Colonic mucosa (tissue), 4 donors: ENCODE data around the gene ASCL2. TPM values are rescaled to one million over a fixed set of nuclear protein-coding genes. Genes with fewer than 3 reads are reported as not detected.

Source experiments
- DNase-seq: peaks from one replicate; pipeline ENCODE4 v3.0.0-alpha.2; 2020
- H3K27ac ChIP-seq: fragments of 200-600 bp; one replicate; pipeline ENCODE4 v1.8.0; 2021
- H3K27me3 ChIP-seq: fragments of 200-600 bp; one replicate; pipeline ENCODE4 v1.8.0; 2021
- H3K36me3 ChIP-seq: fragments of 200-600 bp; one replicate; pipeline ENCODE4 v1.8.0; 2021
- H3K4me1 ChIP-seq: fragments of 200-600 bp; one replicate; pipeline ENCODE4 v1.8.0; 2021; ENCODE audit warnings: mild to moderate bottlenecking
- H3K4me3 ChIP-seq: fragments of 200-600 bp; one replicate; pipeline ENCODE4 v1.8.0; 2021
- H3K9ac ChIP-seq, 2 donors: one replicate each; pipeline ENCODE4 v1.7.0; 2013; ENCODE audit warnings: control low read depth in 2 of 2, low read depth in 2 of 2, low read length in 2 of 2
- H3K9me3 ChIP-seq: fragments of 200-600 bp; one replicate; pipeline ENCODE4 v1.8.0; 2021
- intact Hi-C: fragments of 100-400 bp; cut with DNase I; formaldehyde crosslinking; loops from one replicate; pipeline ENCODE4 v1.14.1; 2022
- total RNA-seq, 2 donors: library from RNA; stranded (reverse); fragmentation: NEBNext Ultra II Directional in 1 of 2; extraction: Animal tissue kit (Norgen Biotek cat#: 25700) in 1 of 2; gene quantifications; one replicate each; pipeline ENCODE4 v1.2.1, GENCODE V29; 2021
- TF ChIP-seq, protein P1 (sequence below): fragments of 200-600 bp; IDR thresholded peaks from one replicate; pipeline ENCODE4 v1.8.0; 2022; ENCODE audit warnings: antibody characterized with exemption, mild to moderate bottlenecking
- donor health status: healthy.
- donor health status: DM: no; HTN: no; CAD: no.
- donor health status: DM: no; HTN: no; CAD: no.

ASCL2 gene
- total RNA-seq, 2 donors from 2014 or later: 4.8 to 16.4 TPM

DNA sequence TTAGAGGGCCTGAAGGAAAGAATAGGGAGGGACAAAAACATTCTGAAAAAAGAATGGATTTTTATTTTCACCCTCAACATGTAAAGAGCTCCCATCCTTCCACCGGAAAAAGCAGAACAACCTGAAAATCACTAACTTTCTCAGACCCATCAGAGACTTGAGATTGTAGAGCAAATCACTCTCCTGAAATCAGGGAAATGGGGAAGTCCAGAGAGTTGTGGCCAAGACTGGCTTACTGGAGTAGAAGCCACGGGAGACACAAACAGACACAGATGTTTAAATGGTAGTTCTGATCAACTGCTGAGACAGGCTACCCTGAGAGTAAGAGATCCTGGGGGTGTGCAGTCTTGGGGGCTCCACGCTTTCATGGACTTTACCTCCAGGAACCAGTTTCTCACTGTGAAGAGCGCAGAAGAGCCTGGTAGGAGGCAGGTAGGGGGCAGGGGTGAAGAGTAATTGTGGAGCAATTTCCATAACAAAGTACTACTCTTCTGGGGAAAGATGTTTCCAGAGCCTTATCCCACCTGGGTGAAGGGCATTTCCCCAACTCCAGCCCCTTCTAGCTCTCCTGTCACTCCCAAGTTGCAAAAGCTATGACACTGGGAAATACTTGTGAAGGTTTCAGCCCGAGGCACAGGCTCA lies 47.1 kb downstream of the ASCL2 start:
- H3K36me3 ChIP-seq: no peaks in the 10 kb centered on the region
- intact Hi-C loops: no loop called here
- TF ChIP-seq, protein P1, sequence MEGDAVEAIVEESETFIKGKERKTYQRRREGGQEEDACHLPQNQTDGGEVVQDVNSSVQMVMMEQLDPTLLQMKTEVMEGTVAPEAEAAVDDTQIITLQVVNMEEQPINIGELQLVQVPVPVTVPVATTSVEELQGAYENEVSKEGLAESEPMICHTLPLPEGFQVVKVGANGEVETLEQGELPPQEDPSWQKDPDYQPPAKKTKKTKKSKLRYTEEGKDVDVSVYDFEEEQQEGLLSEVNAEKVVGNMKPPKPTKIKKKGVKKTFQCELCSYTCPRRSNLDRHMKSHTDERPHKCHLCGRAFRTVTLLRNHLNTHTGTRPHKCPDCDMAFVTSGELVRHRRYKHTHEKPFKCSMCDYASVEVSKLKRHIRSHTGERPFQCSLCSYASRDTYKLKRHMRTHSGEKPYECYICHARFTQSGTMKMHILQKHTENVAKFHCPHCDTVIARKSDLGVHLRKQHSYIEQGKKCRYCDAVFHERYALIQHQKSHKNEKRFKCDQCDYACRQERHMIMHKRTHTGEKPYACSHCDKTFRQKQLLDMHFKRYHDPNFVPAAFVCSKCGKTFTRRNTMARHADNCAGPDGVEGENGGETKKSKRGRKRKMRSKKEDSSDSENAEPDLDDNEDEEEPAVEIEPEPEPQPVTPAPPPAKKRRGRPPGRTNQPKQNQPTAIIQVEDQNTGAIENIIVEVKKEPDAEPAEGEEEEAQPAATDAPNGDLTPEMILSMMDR: no peak
- H3K9me3 ChIP-seq: no peaks in the 10 kb centered on the region
- H3K27me3 ChIP-seq: no peaks in the 10 kb centered on the region
- H3K27ac ChIP-seq: no peak overlapping the region
- H3K4me1 ChIP-seq: no peaks in the 10 kb centered on the region
- DNase-seq: no peak
- H3K4me3 ChIP-seq: no peak overlapping the region
- H3K9ac ChIP-seq: no peak overlapping the region

GRCh38 chr11:2222451-2222850 lies 47.9 kb downstream of the ASCL2 start:
- no peaks in the 10 kb centered on the region for H3K36me3 ChIP-seq
- no peaks in the 10 kb centered on the region for H3K9me3 ChIP-seq
- TF ChIP-seq, protein P1: no peak
- no peak overlapping the region for H3K9ac ChIP-seq
- DNase-seq: no peak
- H3K27me3 ChIP-seq: no peaks in the 10 kb centered on the region
- no peak overlapping the region for H3K4me3 ChIP-seq
- no peak overlapping the region for H3K27ac ChIP-seq
- no peaks in the 10 kb centered on the region for H3K4me1 ChIP-seq
- intact Hi-C loops: no loop called here

DNA sequence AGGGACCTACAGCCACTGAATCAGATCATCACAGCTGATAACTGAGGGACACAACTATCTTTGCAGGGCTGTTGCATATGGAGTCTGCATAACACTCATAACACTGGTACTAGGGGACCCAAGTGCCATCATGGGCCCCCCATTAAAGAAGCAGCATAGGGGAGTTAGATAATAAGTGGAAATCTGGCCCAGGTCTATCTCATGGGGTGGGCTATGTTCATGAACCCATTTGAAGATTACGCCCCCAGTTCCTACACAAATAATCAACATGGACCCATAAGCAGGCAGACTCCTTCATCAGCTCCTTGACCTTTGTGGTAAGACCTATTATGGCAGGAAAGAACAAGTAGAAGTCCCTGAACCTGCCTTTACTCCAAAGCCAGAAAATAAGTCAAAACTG lies 48.8 kb downstream of the ASCL2 start:
- Histone ChIP-seq H3K4me1 (no peaks in the 10 kb centered on the region), H3K36me3 (no peaks in the 10 kb centered on the region), H3K9me3 (no peaks in the 10 kb centered on the region), H3K27ac (no peak overlapping the region), H3K9ac (no peak overlapping the region), H3K27me3 (no peaks in the 10 kb centered on the region), H3K4me3 (no peak overlapping the region)
- DNase-seq: no peak
- intact Hi-C loops: no loop called here
- TF ChIP-seq, protein P1: no peak

GRCh38 chr11:2221024-2221423 lies 49.4 kb downstream of the ASCL2 start:
- Histone ChIP-seq H3K27ac (no peak overlapping the region), H3K4me1 (no peaks in the 10 kb centered on the region), H3K9me3 (no peaks in the 10 kb centered on the region), H3K9ac (no peak overlapping the region), H3K4me3 (no peak overlapping the region), H3K27me3 (no peaks in the 10 kb centered on the region), H3K36me3 (no peaks in the 10 kb centered on the region)
- intact Hi-C loops: no loop called here
- TF ChIP-seq, protein P1: no peak
- DNase-seq: no peak

DNA sequence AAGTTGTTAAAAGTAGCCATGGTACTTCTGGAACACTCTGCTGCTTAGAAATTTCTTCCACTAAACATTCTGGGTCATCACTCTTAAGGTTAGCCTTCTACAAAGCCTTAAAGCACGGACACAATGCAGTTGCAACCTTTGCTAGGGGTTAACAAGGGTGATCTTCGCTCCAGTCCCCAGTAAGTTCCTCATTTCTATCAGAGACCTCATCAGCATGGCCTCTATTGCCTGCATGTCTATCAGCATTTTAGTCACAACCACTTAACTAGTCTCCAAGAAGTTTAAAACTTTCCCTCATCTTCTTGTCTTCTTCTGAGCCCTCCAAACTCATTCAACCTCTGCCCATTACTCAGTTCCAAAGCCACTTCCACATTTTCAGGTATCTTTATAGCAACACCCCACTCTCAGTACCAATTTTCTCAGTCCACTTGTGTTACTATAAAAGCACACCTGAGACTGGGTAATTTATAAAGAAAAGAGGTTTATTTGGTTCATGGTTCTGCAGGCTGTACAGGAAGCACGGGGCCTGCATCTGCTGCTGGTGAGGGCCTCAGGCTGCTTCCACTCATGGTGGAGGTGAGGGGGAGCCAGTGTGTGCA lies 50.1 kb downstream of the ASCL2 start:
- no peaks in the 10 kb centered on the region for H3K36me3 ChIP-seq
- TF ChIP-seq, protein P1: no peak
- H3K9me3 ChIP-seq: no peaks in the 10 kb centered on the region
- DNase-seq: no peak
- H3K27me3 ChIP-seq: no peaks in the 10 kb centered on the region
- no peaks in the 10 kb centered on the region for H3K4me1 ChIP-seq
- H3K27ac ChIP-seq: no peak overlapping the region
- H3K9ac ChIP-seq: no peak overlapping the region
- intact Hi-C loops: no loop called here
- H3K4me3 ChIP-seq: no peak overlapping the region
